K562 (cell line): ENCODE results near the gene TP63. TPM values are rescaled to one million over a fixed set of nuclear protein-coding genes. Genes with fewer than 3 reads are reported as not detected.

Source experiments
- ATAC-seq: fragments of 200-7000 bp; cut with Tn5 transposase; 3 replicates; pipeline ENCODE4 v1.9.1; 2020; ENCODE audit warnings: moderate library complexity
- BruUV-seq: library from RNA; stranded (reverse); fragments of 400-500 nt; replicated peaks from 2 replicates; lab custom pipeline; 2021; lab: Mats Ljungman, UMichigan
- CTCF ChIA-PET: fragments of 300-600 bp; formaldehyde crosslinking; extraction: SDS; loops from one replicate; lab custom pipeline; 2021; ENCODE audit warnings: low intra/inter-chr PET ratio; lab: Yijun Ruan, JAX
- POLR2A ChIA-PET: fragments of 300-600, 350-650 bp; sonication (Branson Sonifier 250); formaldehyde crosslinking; extraction: SDS; loops from one replicate; lab custom pipeline; 2021; ENCODE audit warnings: antibody characterized with exemption, inconsistent platforms; lab: Yijun Ruan, JAX
- DNase-seq, 4 experiments: peaks; one replicate each; pipeline versions ENCODE4 v3.0.0 to v3.0.0-alpha.2; 2011 to 2018; ENCODE audit warnings: low spot score in 3 of 4, mixed read lengths in 3 of 4; ENCODE audit errors: extremely low read depth in 1 of 4
- FAIRE-seq: peaks from 2 replicates; lab custom pipeline; 2011; peaks lifted over from hg19 to GRCh38; lab: Jason Lieb, UNC
- H2AFZ ChIP-seq: 2 replicates; pipeline ENCODE4 v1.6.0; 2011; ENCODE audit warnings: low read depth, low read length, control low read depth, inconsistent platforms
- H3K27ac ChIP-seq: fragments of 200-600 bp; 3 replicates; pipeline ENCODE4 v1.8.0; 2011; ENCODE audit warnings: low read depth, mild to moderate bottlenecking, control low read depth, inconsistent platforms, low read length, moderate library complexity, mixed read lengths; ENCODE audit errors: extremely low read depth
- H3K27me3 ChIP-seq, 2 experiments: fragments of 300-600 bp in 1 of 2; 2 replicates in 1 of 2; 3 replicates in 1 of 2; pipeline versions ENCODE4 v1.6.0 to v1.8.0; 2011; ENCODE audit warnings: inconsistent platforms in 2 of 2, low read length in 2 of 2, mild to moderate bottlenecking in 1 of 2, mixed read lengths in 1 of 2, moderate library complexity in 1 of 2; ENCODE audit not compliant: control insufficient read depth in 2 of 2, insufficient read depth in 2 of 2
- H3K36me3 ChIP-seq: fragments of 300-600 bp; 3 replicates; pipeline ENCODE4 v1.8.0; 2011; ENCODE audit warnings: mild to moderate bottlenecking, low read length, inconsistent platforms; ENCODE audit not compliant: control insufficient read depth, insufficient read depth
- H3K4me1 ChIP-seq, 2 experiments: fragments of 200-600 bp in 1 of 2; replicated peaks in 1 of 2; 2 replicates in 1 of 2; 3 replicates in 1 of 2; pipeline versions ENCODE4 v1.5.1 to v1.8.0; 2011; ENCODE audit warnings: inconsistent platforms in 2 of 2, low read length in 2 of 2, mild to moderate bottlenecking in 1 of 2, mixed read lengths in 1 of 2, moderate library complexity in 1 of 2; ENCODE audit not compliant: control insufficient read depth in 2 of 2, insufficient read depth in 2 of 2
- H3K4me2 ChIP-seq: 2 replicates; pipeline ENCODE4 v1.6.1; 2011; ENCODE audit warnings: low read length, control low read depth, inconsistent platforms, mixed read lengths; ENCODE audit not compliant: insufficient read depth
- H3K4me3 ChIP-seq: fragments of 200-600 bp; sonication (generic), shearing (Covaris generic); 2 replicates; pipeline ENCODE4 v1.5.1; 2016; ENCODE audit warnings: control low read depth, inconsistent platforms
- H3K79me2 ChIP-seq: fragments of 200-600 bp; 3 replicates; pipeline ENCODE4 v1.8.0; 2011; ENCODE audit warnings: low read length, inconsistent platforms; ENCODE audit not compliant: control insufficient read depth, insufficient read depth
- H3K9ac ChIP-seq, 2 experiments: 2 replicates each; pipeline versions ENCODE4 v1.6.0 to v1.6.1; 2011; ENCODE audit warnings: low read depth in 2 of 2, low read length in 2 of 2, control low read depth in 1 of 2, inconsistent platforms in 1 of 2, mild to moderate bottlenecking in 1 of 2, mixed read lengths in 1 of 2; ENCODE audit not compliant: insufficient read depth in 1 of 2
- H3K9me1 ChIP-seq: one replicate; pipeline ENCODE4 v1.6.0; 2011; ENCODE audit warnings: inconsistent platforms, mild to moderate bottlenecking, low read length, moderate library complexity; ENCODE audit not compliant: control insufficient read depth, insufficient read depth
- H3K9me3 ChIP-seq: replicated peaks from 2 replicates; pipeline ENCODE4 v1.5.1; 2011; ENCODE audit warnings: low read depth, low read length, inconsistent platforms; ENCODE audit not compliant: control insufficient read depth, insufficient read depth
- H4K20me1 ChIP-seq: replicated peaks from 2 replicates; pipeline ENCODE4 v1.6.1; 2011; ENCODE audit warnings: low read length, inconsistent platforms, mixed read lengths; ENCODE audit not compliant: control insufficient read depth, insufficient read depth
- HNRNPUL1 ChIP-seq: fragments of 200-400 bp; formaldehyde crosslinking; IDR thresholded peaks from 2 replicates; pipeline ENCODE4 v1.6.1; 2017; ENCODE audit warnings: low read length
- SMAD4 ChIP-seq: fragments of 250-450 bp; sonication (Bioruptor Pico); conservative IDR thresholded peaks from 2 replicates; pipeline ENCODE4 v1.8.0; 2021; ENCODE audit warnings: inconsistent platforms, mild to moderate bottlenecking, moderate library complexity
- WGBS: fragments of 100-300 bp; shearing (Covaris generic); methylation state at CpG from one replicate; pipeline ENCODE4 v1.1.6; 2016; ENCODE audit warnings: low coverage, mixed read lengths; ENCODE audit not compliant: insufficient coverage; ENCODE audit errors: missing lambda C conversion rate; 5-methylcytosine and 5-hydroxymethylcytosine counted together
- in situ Hi-C: fragments of 300-500 bp; cut with MboI; formaldehyde crosslinking; loops from 4 replicates; pipeline ENCODE4 v1.15.0; 2018; ENCODE audit warnings: inconsistent platforms, mixed read lengths
- intact Hi-C: fragments of 100-400 bp; cut with micrococcal nuclease; formaldehyde crosslinking; loops from 2 replicates; pipeline ENCODE4 v1.14.2; 2022
- polyA plus RNA-seq, 8 experiments: library from polyadenylated mRNA; depleted of rRNA in 4 of 8; stranded (reverse) in 5 of 8; unstranded in 3 of 8; fragments of >200 nt; fragmentation: Nextera tagmentation in 2 of 8; fragmentation: Illumina TruSeq in 1 of 8; extraction: Ambion mirVana in 2 of 8; extraction: Trizol in 1 of 8; gene quantifications; 2 replicates each; pipeline versions ENCODE4 v1.2.1 to v1.2.3, GENCODE V29; 2011 to 2014; ENCODE audit warnings: inconsistent platforms in 1 of 8, missing spikeins in 1 of 8
- total RNA-seq, 7 experiments: library from RNA; depleted of rRNA in 6 of 7; stranded (reverse); fragments of >200 nt in 6 of 7; fragmentation: Illumina TruSeq in 2 of 7; extraction: Trizol in 2 of 7; gene quantifications; 2 replicates each; pipeline versions ENCODE4 v1.2.1 to v1.2.3, GENCODE V29; 2011 to 2021; ENCODE audit warnings: low replicate concordance in 1 of 7

Gene TP63
- total and polyA plus RNA-seq, 9 of the 15 experiments (the other 6 are each of a cell fraction or from before 2014, with no cell fraction given): 0.32 to 1.4 (median 0.50) TPM

GRCh38 chr3:189726277-189726676 is 95.1 kb downstream of the TP63 start:
- BruUV-seq: no TSS peak
- no peak overlapping the region for H3K27ac ChIP-seq
- POLR2A ChIA-PET: no interaction called here
- no peaks in the 10 kb centered on the region for H4K20me1 ChIP-seq
- H3K36me3 ChIP-seq: no peaks in the 10 kb centered on the region
- H2AFZ ChIP-seq: no peak overlapping the region
- DNase-seq (no peak), FAIRE-seq (no peak), ATAC-seq (no peak)
- 3% methylated on average over 2 of the region's 2 CpGs for WGBS
- CTCF ChIA-PET: no interaction called here
- intact Hi-C loops: no loop called here
- H3K4me3 ChIP-seq: no peak overlapping the region
- H3K9me1 ChIP-seq: no peaks in the 10 kb centered on the region
- H3K27me3 ChIP-seq: no peaks in the 10 kb centered on the region
- no peak overlapping the region for H3K9ac ChIP-seq
- in situ Hi-C loops: no loop called here
- no peaks in the 10 kb centered on the region for H3K9me3 ChIP-seq
- H3K79me2 ChIP-seq: no peaks in the 10 kb centered on the region
- H3K4me1 ChIP-seq: no peaks in the 10 kb centered on the region
- TF ChIP-seq SMAD4: no peak
- no peak overlapping the region for H3K4me2 ChIP-seq

- Histone ChIP-seq H3K27me3 (no peaks in the 10 kb centered on the region), H3K4me2 (no peak overlapping the region), H3K9me3 (no peaks in the 10 kb centered on the region), H3K4me3 (no peak overlapping the region), H3K79me2 (no peaks in the 10 kb centered on the region), H3K27ac (no peak overlapping the region), H3K9me1 (no peaks in the 10 kb centered on the region), H3K4me1 (no peaks in the 10 kb centered on the region), H2AFZ (no peak overlapping the region), H4K20me1 (no peaks in the 10 kb centered on the region), H3K36me3 (no peaks in the 10 kb centered on the region), H3K9ac (no peak overlapping the region)
- intact Hi-C loops (no loop called here), in situ Hi-C loops (no loop called here)
- BruUV-seq: no TSS peak
- 0% methylated on average over 1 of the region's 1 CpG for WGBS
- ATAC-seq: no peak
- no peak for TF ChIP-seq HNRNPUL1
- FAIRE-seq: no peak
- POLR2A ChIA-PET: no interaction called here
- CTCF ChIA-PET: no interaction called here
- no peak for DNase-seq
These were observed 96.0 kb downstream of the TP63 start for GRCh38 chr3:189727158-189727557.
